A673 (cell line): ENCODE measurements around the gene STARD7.

ENCODE experiments used
- CTCF ChIP-seq: fragments of 300-800, 200-600 bp; sonication (generic); conservative IDR thresholded peaks from 2 replicates; pipeline ENCODE4 v1.5.1; 2017; ENCODE audit warnings: low read depth, mild to moderate bottlenecking, antibody characterized with exemption, low read length, moderate library complexity, mixed read lengths
- EZH2 ChIP-seq: fragments of 200-600 bp; sonication (generic); IDR thresholded peaks from 2 replicates; pipeline ENCODE4 v1.6.1; 2017; ENCODE audit warnings: borderline replicate concordance, low read depth, mild to moderate bottlenecking, mixed read lengths, antibody characterized with exemption, low read length; ENCODE audit not compliant: poor library complexity, severe bottlenecking

- TF ChIP-seq CTCF, result no peak
- no peak for TF ChIP-seq EZH2
Measured at GRCh38 chr2:96247896-96248295, 39.3 kb upstream of the STARD7 start.
